ENCODE data around the gene WHAMM. TPM values are rescaled to one million over a fixed set of nuclear protein-coding genes. Genes with fewer than 3 reads are reported as not detected.

WHAMM gene
- total RNA-seq, 5 donors from 2014 or later (not counting 1 experiment from before 2014, with no cell fraction given): 28.1 to 60.8 (median 34.1) TPM

GRCh38 chr15:82878325-82878724 is 68.9 kb downstream of the WHAMM start:
- WGBS (ENCODE audit: insufficient coverage): 100% methylated on average over 1 of the region's 5 CpGs

GRCh38 chr15:82880704-82881103 is 71.3 kb downstream of the WHAMM start:
- no peaks in the 10 kb centered on the region for H3K27me3 ChIP-seq (replicated peaks in 1 of 2; ENCODE audit: control insufficient read depth in 2 of 2, extremely low read depth in 1 of 2, insufficient read depth in 2 of 2, low read length in 1 of 2)
- no peak overlapping the region for H3K27ac ChIP-seq (ENCODE audit: low read length)
- Mint-ChIP-seq H3K4me1 (no peaks in the 10 kb centered on the region), H3K36me3 (no peaks in the 10 kb centered on the region), H3K9me3 (no peaks in the 10 kb centered on the region), H3K4me3 (no peak overlapping the region), H3K27me3 (no peaks in the 10 kb centered on the region), H3K27ac (no peak overlapping the region)
- DNase-seq: no peak
- CTCF ChIA-PET: no interaction called here
- no peak for ATAC-seq (replicated peaks in 1 of 4)
- no peaks in the 10 kb centered on the region for H3K4me1 ChIP-seq (ENCODE audit: control insufficient read depth in 1 of 2, extremely low read depth in 1 of 2, insufficient read depth in 2 of 2, low read length in 2 of 2)
- no peaks in the 10 kb centered on the region for H3K9me3 ChIP-seq
- no peak overlapping the region for H3K4me3 ChIP-seq (ENCODE audit: control insufficient read depth in 1 of 2, extremely low read depth in 1 of 2, low read length in 1 of 2)
- POLR2A ChIA-PET: no interaction called here
- H3K36me3 ChIP-seq (ENCODE audit: control insufficient read depth in 2 of 2, extremely low read depth in 1 of 2, insufficient read depth in 1 of 2, low read length in 1 of 2): no peaks in the 10 kb centered on the region
- WGBS (ENCODE audit: insufficient coverage): 80% methylated on average over 3 of the region's 6 CpGs

More at GRCh38 chr15:82878325-82878724, 68.9 kb downstream of the WHAMM start:
- Mint-ChIP-seq H3K27ac (no peak overlapping the region), H3K4me3 (no peak overlapping the region), H3K36me3 (no peaks in the 10 kb centered on the region), H3K9me3 (no peaks in the 10 kb centered on the region), H3K4me1 (no peaks in the 10 kb centered on the region), H3K27me3 (no peaks in the 10 kb centered on the region)
- Histone ChIP-seq H3K27me3 (replicated peaks in 1 of 2; ENCODE audit: control insufficient read depth in 2 of 2, extremely low read depth in 1 of 2, insufficient read depth in 2 of 2, low read length in 1 of 2) (no peaks in the 10 kb centered on the region), H3K36me3 (ENCODE audit: control insufficient read depth in 2 of 2, extremely low read depth in 1 of 2, insufficient read depth in 1 of 2, low read length in 1 of 2) (no peaks in the 10 kb centered on the region), H3K4me3 (ENCODE audit: control insufficient read depth in 1 of 2, extremely low read depth in 1 of 2, low read length in 1 of 2) (no peak overlapping the region), H3K9me3 (no peaks in the 10 kb centered on the region), H3K27ac (ENCODE audit: low read length) (no peak overlapping the region), H3K4me1 (ENCODE audit: control insufficient read depth in 1 of 2, extremely low read depth in 1 of 2, insufficient read depth in 2 of 2, low read length in 2 of 2) (no peaks in the 10 kb centered on the region)
- DNase-seq (no peak), ATAC-seq (replicated peaks in 1 of 4) (no peak)
- POLR2A ChIA-PET: no interaction called here
- CTCF ChIA-PET: no interaction called here

DNA sequence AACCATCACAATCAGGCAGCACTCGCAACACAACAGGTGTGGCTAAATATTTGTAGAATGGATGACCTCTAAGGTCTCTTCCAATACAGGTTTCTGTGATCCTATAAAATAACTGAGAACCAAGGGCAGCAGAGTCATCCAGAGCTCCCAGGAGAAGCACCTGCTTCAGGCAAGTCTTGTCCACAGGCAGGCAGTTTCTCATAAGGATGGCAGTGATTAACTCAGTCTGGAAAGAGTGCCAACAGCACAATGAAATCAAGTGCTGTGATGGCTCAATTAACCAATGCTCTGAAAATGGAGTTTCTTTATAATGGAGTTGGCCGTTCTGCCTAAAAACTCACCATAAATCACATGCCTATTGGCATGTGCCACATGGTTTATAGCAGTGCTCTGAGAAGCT is 72.3 kb downstream of the WHAMM start:
- Histone ChIP-seq H3K4me1 (ENCODE audit: control insufficient read depth in 1 of 2, extremely low read depth in 1 of 2, insufficient read depth in 2 of 2, low read length in 2 of 2) (no peaks in the 10 kb centered on the region), H3K9me3 (no peaks in the 10 kb centered on the region), H3K27ac (ENCODE audit: low read length) (no peak overlapping the region), H3K36me3 (ENCODE audit: control insufficient read depth in 2 of 2, extremely low read depth in 1 of 2, insufficient read depth in 1 of 2, low read length in 1 of 2) (no peaks in the 10 kb centered on the region), H3K4me3 (ENCODE audit: control insufficient read depth in 1 of 2, extremely low read depth in 1 of 2, low read length in 1 of 2) (no peak overlapping the region), H3K27me3 (replicated peaks in 1 of 2; ENCODE audit: control insufficient read depth in 2 of 2, extremely low read depth in 1 of 2, insufficient read depth in 2 of 2, low read length in 1 of 2) (no peaks in the 10 kb centered on the region)
- ATAC-seq (replicated peaks in 1 of 4): no peak
- H3K9me3 Mint-ChIP-seq: no peaks in the 10 kb centered on the region
- no peaks in the 10 kb centered on the region for H3K36me3 Mint-ChIP-seq
- WGBS (ENCODE audit: insufficient coverage): no CpG with 5 or more reads among the region's 2 CpGs
- no peaks in the 10 kb centered on the region for H3K27me3 Mint-ChIP-seq
- ChIA-PET POLR2A (interaction anchor here in 1 of 2 donors (0.5 kb wide), 1 partner anchor 25 kb away, joined by 9 read pairs; no protein-coding TSS in a partner anchor), CTCF (no interaction called here)
- no peak overlapping the region for H3K27ac Mint-ChIP-seq
- DNase-seq: no peak
- no peak overlapping the region for H3K4me3 Mint-ChIP-seq
- no peaks in the 10 kb centered on the region for H3K4me1 Mint-ChIP-seq

- ChIA-PET POLR2A (no interaction called here), CTCF (no interaction called here)
- Histone ChIP-seq H3K4me1 (ENCODE audit: control insufficient read depth in 1 of 2, extremely low read depth in 1 of 2, insufficient read depth in 2 of 2, low read length in 2 of 2) (no peaks in the 10 kb centered on the region), H3K27ac (ENCODE audit: low read length) (no peak overlapping the region), H3K9me3 (no peaks in the 10 kb centered on the region), H3K4me3 (ENCODE audit: control insufficient read depth in 1 of 2, extremely low read depth in 1 of 2, low read length in 1 of 2) (no peak overlapping the region), H3K36me3 (ENCODE audit: control insufficient read depth in 2 of 2, extremely low read depth in 1 of 2, insufficient read depth in 1 of 2, low read length in 1 of 2) (no peaks in the 10 kb centered on the region), H3K27me3 (replicated peaks in 1 of 2; ENCODE audit: control insufficient read depth in 2 of 2, extremely low read depth in 1 of 2, insufficient read depth in 2 of 2, low read length in 1 of 2) (no peaks in the 10 kb centered on the region)
- no peak for DNase-seq
- Mint-ChIP-seq H3K9me3 (no peaks in the 10 kb centered on the region), H3K4me3 (no peak overlapping the region), H3K4me1 (no peaks in the 10 kb centered on the region), H3K27me3 (no peaks in the 10 kb centered on the region), H3K27ac (no peak overlapping the region), H3K36me3 (no peaks in the 10 kb centered on the region)
- WGBS (ENCODE audit: insufficient coverage): 90% methylated on average over 2 of the region's 5 CpGs
- no peak for ATAC-seq (replicated peaks in 1 of 4)
These were observed 73.0 kb downstream of the WHAMM start for GRCh38 chr15:82882273-82882928.

Other genes with a start within 250 kb of the WHAMM start
- gene CPEB1, start 162.3 kb upstream of the WHAMM start, total RNA-seq: 1 to 10 TPM in 2 of 5 donors, under 1 TPM in 3; 0.33 to 1.3 (median 0.93) TPM
- 1 to 10 TPM in 2 of 5 donors, under 1 TPM in 3; 0.23 to 5.8 (median 0.76) TPM for gene AP3B2, start 99.8 kb upstream of the WHAMM start, total RNA-seq
- not detected for gene FSD2, start 3.6 kb upstream of the WHAMM start, total RNA-seq
- gene HOMER2, start 143.1 kb downstream of the WHAMM start, total RNA-seq: 1 to 10 TPM; 2.7 to 9.1 (median 7.3) TPM
- gene RAMAC, start 176.6 kb downstream of the WHAMM start, total RNA-seq: 10 to 100 TPM; 15.7 to 21.4 (median 17.4) TPM
- gene C15orf40, start 202.0 kb downstream of the WHAMM start, total RNA-seq: 10 to 100 TPM; 13.8 to 40.5 (median 37.7) TPM

Measured in T-cell (primary cell).